ENCODE measurements around the gene MACROD1.
"Not testable (repeated sequence)": the region's sequence is repeated elsewhere in the genome, so short reads cannot be mapped to it uniquely, and the experiment has no call there.

MACROD1 gene

DNA sequence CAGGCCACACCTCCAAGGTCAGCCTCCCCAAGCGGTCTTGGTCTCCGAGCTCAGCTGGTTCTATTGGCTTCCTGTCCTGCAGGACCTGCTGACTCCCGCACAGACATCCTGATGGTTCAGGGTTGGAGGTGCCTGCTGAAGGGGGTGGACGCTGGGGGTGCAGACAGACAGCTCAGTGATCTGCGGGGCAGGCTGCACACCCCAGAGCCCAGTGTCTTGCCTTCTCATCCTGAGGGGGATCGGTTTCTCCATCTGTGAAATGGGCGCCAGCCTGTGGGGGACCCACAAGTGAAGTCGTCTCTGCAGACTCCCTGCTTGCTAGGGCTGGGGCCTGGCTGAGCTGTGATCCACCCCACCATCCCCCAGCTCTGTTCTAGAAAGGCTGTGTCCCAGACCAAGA, 116.4 kb downstream of the MACROD1 start:
- Histone ChIP-seq H3K4me3 (no peak overlapping the region), H3K4me1 (no peaks in the 10 kb centered on the region), H3K9me3 (no peaks in the 10 kb centered on the region), H3K27me3 (ENCODE audit: low read depth) (no peaks in the 10 kb centered on the region), H3K36me3 (replicated peaks) (no peaks in the 10 kb centered on the region)
- in situ Hi-C loops (cut with MboI; ENCODE audit: low sequenced_read_pairs), result no loop called here
- DNase-seq (ENCODE audit: low spot score in 2 of 2), result no peak

DNA sequence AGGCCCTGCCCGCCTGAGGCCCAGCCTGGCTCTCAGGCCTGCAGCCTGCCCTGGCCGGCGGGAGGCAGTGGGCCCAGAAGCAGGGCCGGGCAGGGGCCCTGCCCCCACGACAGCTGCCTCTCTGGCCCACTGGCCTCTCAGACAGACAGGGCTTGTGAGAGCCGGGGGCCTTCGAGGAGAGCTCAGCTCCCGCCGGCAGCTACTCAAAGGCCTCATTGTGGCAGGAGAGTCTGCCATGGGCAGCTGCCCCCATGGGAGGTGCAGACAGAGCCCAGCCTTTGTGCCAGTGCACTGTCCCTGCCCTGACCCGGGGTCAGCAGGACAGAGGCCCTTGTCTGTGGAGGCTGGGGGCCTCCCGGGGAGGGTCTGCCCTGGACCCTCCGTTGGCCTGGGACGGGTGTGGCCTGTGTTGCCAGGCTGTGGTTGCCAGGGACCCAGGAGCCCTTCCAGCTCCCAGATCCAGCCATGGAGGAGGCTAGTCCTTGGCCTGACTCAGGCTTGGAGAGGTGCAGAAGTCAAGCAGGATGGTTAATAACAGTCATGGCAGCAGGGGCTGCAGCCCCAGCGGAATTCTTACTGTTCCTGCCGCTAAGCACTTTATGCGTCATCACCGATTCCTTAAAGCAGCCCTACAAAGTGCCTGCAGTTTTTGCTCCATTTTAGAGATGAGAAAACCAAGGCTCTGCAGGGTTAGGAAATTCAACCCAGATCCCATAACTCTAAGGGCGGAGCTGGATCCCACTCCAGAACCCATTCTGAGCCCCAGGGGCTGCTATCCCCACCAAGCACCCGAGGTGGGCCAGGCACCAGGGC, 117.7 kb downstream of the MACROD1 start:
- in situ Hi-C loops (cut with MboI; ENCODE audit: low sequenced_read_pairs), result no loop called here
- H3K4me3 ChIP-seq, result no peak overlapping the region
- no peak for DNase-seq (ENCODE audit: low spot score in 2 of 2)
- H3K4me1 ChIP-seq, result no peaks in the 10 kb centered on the region
- H3K36me3 ChIP-seq (replicated peaks), result no peaks in the 10 kb centered on the region
- no peaks in the 10 kb centered on the region for H3K9me3 ChIP-seq
- H3K27me3 ChIP-seq (ENCODE audit: low read depth), result no peaks in the 10 kb centered on the region

DNA sequence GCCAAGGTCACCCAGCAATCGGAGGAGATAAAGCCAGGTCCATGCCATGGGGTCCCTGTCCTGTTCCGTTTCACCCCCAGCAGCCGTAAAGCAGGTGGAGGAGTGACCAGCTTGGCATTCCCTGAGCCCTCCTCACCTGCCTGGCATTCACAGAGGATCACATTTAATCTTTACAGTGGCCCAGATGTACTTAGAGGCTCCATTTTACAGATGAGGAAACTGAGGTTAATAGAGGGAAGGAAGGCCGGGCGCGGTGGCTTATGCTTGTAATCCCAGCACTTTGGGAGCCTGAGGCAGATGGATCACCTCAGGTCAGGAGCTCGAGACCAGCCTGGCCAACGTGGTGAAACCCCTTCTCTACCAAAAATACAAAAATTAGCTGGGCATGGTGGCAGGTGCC, 118.5 kb downstream of the MACROD1 start:
- H3K4me3 ChIP-seq; H3K36me3 ChIP-seq (replicated peaks); H3K27me3 ChIP-seq (ENCODE audit: low read depth); in situ Hi-C loops (cut with MboI; ENCODE audit: low sequenced_read_pairs); H3K9me3 ChIP-seq; DNase-seq (ENCODE audit: low spot score in 2 of 2); H3K4me1 ChIP-seq: not testable (repeated sequence)

DNA sequence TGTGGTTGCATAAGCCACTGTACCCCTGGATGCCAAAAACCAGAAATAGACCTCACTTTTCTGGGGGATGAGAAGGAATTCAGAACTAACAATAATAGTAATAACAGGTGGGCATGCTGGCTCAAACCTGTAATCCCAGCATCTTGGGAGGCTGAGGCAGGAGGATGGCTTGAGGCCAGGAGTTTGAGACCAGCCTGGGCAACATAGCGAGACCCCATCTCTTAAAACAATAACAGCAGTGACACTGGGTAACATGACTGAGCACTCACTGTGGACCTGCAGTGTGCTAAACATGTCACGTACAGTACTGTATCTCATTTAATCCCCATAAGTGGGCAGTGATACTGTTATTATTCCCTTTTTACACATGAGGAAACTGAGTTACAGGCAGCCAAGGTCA, 120.2 kb downstream of the MACROD1 start:
- in situ Hi-C loops (cut with MboI; ENCODE audit: low sequenced_read_pairs), result no loop called here
- DNase-seq (ENCODE audit: low spot score in 2 of 2), result no peak
- Histone ChIP-seq H3K4me3 (no peak overlapping the region), H3K9me3 (no peaks in the 10 kb centered on the region), H3K4me1 (no peaks in the 10 kb centered on the region), H3K36me3 (replicated peaks) (no peaks in the 10 kb centered on the region), H3K27me3 (ENCODE audit: low read depth) (no peaks in the 10 kb centered on the region)

DNA sequence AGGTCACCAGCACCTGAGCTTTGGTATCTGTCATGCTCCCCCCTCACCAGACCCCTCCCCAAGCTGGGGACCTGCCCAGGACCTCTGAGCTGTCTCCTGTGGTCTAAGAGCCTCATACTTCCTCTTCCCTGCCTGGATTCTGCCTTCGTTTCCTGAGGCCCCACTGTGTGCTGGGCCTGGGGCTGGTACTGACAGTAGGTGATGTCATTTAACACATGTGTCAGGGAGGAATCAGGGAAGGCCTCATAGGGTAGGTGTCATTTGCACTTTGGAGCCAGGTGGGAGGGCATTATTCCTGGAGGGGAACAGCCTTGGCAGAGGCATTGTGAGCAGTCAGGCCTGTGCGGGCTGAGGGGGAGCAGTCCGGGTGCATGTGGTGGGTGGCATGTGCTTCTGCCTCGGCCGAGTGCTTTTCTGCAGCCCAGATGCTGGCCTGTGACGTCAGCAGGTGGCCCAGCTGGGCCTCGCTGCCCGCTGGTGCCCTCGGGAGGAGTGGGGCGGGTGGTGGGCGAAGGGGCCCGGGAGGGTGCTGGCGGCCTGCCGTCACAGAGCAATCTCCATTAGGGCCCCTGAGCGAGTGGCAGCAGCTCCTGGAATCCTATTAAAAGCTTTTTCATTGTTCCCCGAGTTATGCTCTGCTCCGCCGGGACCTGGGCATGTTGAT, 121.1 kb downstream of the MACROD1 start:
- Histone ChIP-seq H3K4me1 (no peaks in the 10 kb centered on the region), H3K27me3 (ENCODE audit: low read depth) (no peaks in the 10 kb centered on the region), H3K4me3 (no peak overlapping the region), H3K9me3 (no peaks in the 10 kb centered on the region), H3K36me3 (replicated peaks) (no peaks in the 10 kb centered on the region)
- DNase-seq (ENCODE audit: low spot score in 2 of 2), result no peak
- in situ Hi-C loops (cut with MboI; ENCODE audit: low sequenced_read_pairs), result no loop called here

DNA sequence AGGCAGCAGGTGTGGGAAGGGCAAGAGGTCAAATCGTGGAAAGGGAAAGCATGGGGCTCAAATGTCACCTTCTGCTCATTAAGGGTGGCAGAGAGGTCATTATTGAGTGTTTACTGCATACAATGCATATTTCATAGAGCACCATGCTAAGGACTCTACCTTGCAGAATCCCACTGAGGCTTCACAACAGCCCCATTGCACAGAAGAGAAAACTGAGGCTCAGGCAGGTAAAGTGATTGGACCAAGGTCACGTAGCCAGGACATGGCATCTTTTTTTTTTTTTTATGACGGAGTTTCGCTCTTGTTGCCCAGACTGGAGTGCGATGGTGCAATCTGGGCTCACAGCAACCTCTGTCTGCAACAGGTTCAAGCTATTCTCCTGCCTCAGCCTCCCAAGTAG, 122.4 kb downstream of the MACROD1 start:
- no peaks in the 10 kb centered on the region for H3K9me3 ChIP-seq
- H3K36me3 ChIP-seq (replicated peaks), result no peaks in the 10 kb centered on the region
- DNase-seq (ENCODE audit: low spot score in 2 of 2), result no peak
- no peaks in the 10 kb centered on the region for H3K4me1 ChIP-seq
- in situ Hi-C loops (cut with MboI; ENCODE audit: low sequenced_read_pairs), result no loop called here
- no peaks in the 10 kb centered on the region for H3K27me3 ChIP-seq (ENCODE audit: low read depth)
- H3K4me3 ChIP-seq, result no peak overlapping the region

DNA sequence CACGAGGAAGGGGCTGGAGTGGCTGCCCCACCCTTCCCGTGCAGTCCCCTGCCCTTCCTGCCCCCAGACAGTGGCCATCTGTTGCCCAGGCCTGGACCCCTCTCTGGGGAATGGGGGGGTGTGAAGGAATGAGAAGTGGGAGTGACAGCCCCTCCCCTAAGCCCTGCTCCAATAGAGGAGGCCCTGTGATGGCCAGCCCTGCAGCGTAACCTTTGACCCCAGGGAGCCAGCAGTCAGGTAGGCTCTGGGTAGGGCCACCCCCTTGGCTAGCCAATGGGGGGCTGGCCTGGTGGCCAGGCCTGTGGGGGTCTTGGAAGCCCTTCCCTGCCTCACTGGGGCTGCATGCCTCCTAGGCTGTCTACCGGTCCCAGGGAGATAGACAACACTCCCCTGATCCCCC, 123.6 kb downstream of the MACROD1 start:
- Histone ChIP-seq H3K27me3 (ENCODE audit: low read depth) (peaks cover 5% of the 10 kb centered on the region), H3K36me3 (replicated peaks) (no peaks in the 10 kb centered on the region), H3K4me1 (no peaks in the 10 kb centered on the region), H3K4me3 (no peak overlapping the region), H3K9me3 (no peaks in the 10 kb centered on the region)
- no peak for DNase-seq (ENCODE audit: low spot score in 2 of 2)
- in situ Hi-C loops (cut with MboI; ENCODE audit: low sequenced_read_pairs), result no loop called here

DNA sequence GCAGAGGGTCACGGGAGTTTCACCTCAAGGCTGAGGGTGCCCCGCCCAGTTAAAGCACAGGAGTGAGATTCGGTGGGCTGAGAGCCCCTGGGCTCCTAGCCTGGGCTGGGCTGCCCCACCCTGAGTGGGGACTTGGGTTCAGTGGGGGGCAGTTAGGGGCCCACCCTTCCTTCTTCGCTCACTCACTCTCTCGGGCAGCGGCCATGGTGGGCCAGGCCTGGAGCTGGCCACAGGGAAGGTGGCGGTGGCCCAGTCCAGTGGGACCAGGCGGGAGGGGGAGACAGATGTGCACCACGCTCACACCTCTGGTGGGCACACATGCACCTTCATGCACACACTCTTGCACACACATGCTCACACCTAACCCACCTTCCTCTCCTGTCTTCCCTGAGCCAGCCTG, 124.1 kb downstream of the MACROD1 start:
- H3K36me3 ChIP-seq (replicated peaks), result no peaks in the 10 kb centered on the region
- no peaks in the 10 kb centered on the region for H3K9me3 ChIP-seq
- no peak for DNase-seq (ENCODE audit: low spot score in 2 of 2)
- no peaks in the 10 kb centered on the region for H3K4me1 ChIP-seq
- no peak overlapping the region for H3K4me3 ChIP-seq
- in situ Hi-C loops (cut with MboI; ENCODE audit: low sequenced_read_pairs), result no loop called here
- peaks cover 10% of the 10 kb centered on the region for H3K27me3 ChIP-seq (ENCODE audit: low read depth)

DNA sequence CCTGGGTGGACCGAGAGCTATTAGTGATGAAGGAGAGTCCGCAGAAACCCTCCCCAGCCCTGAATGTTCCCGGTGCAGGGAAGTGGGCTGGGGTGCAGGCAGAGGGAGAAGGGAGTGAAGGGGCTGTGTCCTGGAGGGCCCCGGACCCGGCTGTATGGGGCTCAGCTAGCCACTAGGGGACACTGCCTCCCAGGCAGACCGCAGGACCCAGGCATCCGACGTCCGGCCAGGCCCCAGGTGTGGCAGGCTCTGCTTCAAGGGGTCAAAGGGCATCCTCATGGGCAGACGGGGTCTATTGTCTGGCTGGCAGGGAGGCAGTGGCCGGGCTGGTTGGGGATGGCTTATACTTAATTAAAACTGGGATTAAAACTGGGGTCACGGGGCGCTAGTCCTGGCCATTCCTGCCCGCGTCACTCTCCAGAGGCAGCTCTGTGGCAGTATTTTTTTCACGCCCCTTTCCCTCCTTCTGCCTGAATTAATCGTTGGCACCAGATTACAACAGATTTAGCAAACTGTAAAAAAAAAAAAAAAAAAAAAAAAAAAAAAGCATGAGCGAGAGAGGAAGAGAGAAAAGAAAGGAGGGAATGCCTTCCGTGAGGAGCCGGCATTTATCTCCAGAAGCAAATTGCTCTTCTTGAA, 125.1 kb downstream of the MACROD1 start:
- in situ Hi-C loops (cut with MboI; ENCODE audit: low sequenced_read_pairs), result no loop called here
- peak in 1 of 2 experiments; percentile 25 for DNase-seq (ENCODE audit: low spot score in 2 of 2)
- H3K36me3 ChIP-seq (replicated peaks), result no peaks in the 10 kb centered on the region
- H3K4me3 ChIP-seq, result no peak overlapping the region
- no peaks in the 10 kb centered on the region for H3K4me1 ChIP-seq
- H3K27me3 ChIP-seq (ENCODE audit: low read depth), result peaks cover 20% of the 10 kb centered on the region
- H3K9me3 ChIP-seq, result no peaks in the 10 kb centered on the region

DNA sequence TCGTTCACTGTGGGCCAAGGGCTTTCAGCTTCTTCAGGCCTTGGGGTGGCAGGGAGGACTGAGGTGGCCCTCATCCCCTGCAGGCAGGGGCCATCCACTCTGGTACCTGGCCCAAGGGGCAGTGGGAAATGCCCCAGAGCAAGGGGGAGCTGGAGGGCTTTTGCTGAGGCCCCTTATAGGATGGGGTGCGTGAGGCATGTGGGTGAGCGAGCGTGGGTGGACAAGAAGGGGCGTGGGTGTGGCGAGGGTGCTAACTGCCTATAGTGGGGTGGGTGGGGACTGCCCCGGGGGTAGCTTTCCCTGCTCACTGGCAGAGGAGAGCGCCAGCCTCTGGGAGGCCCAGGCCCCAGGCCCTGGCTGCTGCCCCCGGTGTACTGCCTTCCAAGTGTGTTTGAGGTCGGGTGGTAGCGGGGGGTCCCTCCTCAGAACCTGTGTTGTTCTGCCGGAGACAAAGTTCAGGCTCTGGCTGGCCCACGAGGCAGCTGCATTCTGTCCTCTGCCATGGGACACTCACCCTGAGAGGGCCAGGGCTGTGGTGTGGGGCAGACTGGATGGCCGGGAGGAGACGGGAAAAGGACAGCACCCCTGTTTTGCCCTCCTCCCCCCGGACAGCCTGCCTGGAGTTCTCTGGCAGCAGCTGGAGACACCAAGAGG, 126.8 kb downstream of the MACROD1 start:
- Histone ChIP-seq H3K27me3 (ENCODE audit: low read depth) (peaks cover 32% of the 10 kb centered on the region), H3K9me3 (no peaks in the 10 kb centered on the region), H3K36me3 (replicated peaks) (no peaks in the 10 kb centered on the region)

DNA sequence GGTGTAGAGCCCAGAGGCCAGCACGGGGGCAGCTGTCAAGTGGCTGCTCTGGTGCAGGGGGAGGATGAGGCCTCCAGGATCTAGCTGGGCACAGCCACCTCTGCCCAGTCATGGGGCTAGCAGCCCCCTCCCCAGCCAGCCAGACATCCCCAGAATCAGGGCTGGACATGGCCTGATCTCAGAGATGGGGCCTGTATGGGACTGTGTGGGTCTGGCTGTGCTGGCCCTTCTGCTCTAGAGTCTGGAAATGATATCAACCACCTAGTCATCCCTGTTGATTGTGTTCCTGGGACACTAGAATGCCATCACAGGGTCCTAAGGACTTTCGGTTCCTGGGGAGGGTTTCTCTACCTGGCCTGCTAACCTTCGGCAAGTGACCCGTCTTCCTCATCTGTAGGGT, 127.4 kb downstream of the MACROD1 start:
- H3K4me1 ChIP-seq, result no peaks in the 10 kb centered on the region
- no peak for DNase-seq (ENCODE audit: low spot score in 2 of 2)
- no peaks in the 10 kb centered on the region for H3K9me3 ChIP-seq
- H3K4me3 ChIP-seq, result no peak overlapping the region
- no peaks in the 10 kb centered on the region for H3K36me3 ChIP-seq (replicated peaks)
- in situ Hi-C loops (cut with MboI; ENCODE audit: low sequenced_read_pairs), result no loop called here
- H3K27me3 ChIP-seq (ENCODE audit: low read depth), result peaks cover 32% of the 10 kb centered on the region

More for the DNA sequence above, 126.8 kb downstream of the MACROD1 start:
- no peaks in the 10 kb centered on the region for H3K4me1 ChIP-seq
- DNase-seq (ENCODE audit: low spot score in 2 of 2), result no peak
- in situ Hi-C loops (cut with MboI; ENCODE audit: low sequenced_read_pairs), result no loop called here
- no peak overlapping the region for H3K4me3 ChIP-seq

DNA sequence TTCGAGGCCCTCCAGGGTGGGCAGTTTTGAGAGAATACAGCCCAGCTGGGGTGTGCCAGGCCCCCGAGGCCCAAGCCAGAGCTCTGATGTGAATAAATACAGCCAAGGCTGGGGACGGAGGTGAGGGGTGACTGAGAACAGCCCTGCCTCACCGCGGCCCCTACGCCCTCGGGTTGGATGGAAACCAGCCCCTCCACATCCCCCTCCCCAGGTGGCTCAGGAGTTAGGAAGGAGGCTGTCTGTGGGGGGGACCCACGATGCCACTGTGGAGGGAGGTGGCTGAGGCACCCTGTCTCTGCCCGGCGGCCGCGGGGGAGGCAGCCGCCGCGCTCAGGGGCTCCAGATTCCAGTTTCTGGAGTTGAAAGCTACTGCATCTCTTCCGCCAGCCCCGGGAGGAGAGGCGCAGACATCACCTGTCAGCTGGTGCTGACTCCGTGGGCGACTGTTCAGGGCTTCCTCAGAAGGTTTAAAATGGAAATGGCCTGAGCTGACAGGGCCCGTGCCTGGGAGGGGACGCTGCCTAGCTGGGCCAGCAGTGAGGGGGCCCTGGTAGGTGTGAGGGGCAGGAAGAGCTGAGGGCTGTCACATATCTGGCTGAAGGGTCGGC, 128.8 kb downstream of the MACROD1 start:
- peaks cover 32% of the 10 kb centered on the region for H3K27me3 ChIP-seq (ENCODE audit: low read depth)
- no peak overlapping the region for H3K4me3 ChIP-seq
- no peaks in the 10 kb centered on the region for H3K36me3 ChIP-seq (replicated peaks)
- no peaks in the 10 kb centered on the region for H3K9me3 ChIP-seq
- DNase-seq (ENCODE audit: low spot score in 2 of 2), result no peak
- in situ Hi-C loops (cut with MboI; ENCODE audit: low sequenced_read_pairs), result no loop called here
- H3K4me1 ChIP-seq, result no peaks in the 10 kb centered on the region

DNA sequence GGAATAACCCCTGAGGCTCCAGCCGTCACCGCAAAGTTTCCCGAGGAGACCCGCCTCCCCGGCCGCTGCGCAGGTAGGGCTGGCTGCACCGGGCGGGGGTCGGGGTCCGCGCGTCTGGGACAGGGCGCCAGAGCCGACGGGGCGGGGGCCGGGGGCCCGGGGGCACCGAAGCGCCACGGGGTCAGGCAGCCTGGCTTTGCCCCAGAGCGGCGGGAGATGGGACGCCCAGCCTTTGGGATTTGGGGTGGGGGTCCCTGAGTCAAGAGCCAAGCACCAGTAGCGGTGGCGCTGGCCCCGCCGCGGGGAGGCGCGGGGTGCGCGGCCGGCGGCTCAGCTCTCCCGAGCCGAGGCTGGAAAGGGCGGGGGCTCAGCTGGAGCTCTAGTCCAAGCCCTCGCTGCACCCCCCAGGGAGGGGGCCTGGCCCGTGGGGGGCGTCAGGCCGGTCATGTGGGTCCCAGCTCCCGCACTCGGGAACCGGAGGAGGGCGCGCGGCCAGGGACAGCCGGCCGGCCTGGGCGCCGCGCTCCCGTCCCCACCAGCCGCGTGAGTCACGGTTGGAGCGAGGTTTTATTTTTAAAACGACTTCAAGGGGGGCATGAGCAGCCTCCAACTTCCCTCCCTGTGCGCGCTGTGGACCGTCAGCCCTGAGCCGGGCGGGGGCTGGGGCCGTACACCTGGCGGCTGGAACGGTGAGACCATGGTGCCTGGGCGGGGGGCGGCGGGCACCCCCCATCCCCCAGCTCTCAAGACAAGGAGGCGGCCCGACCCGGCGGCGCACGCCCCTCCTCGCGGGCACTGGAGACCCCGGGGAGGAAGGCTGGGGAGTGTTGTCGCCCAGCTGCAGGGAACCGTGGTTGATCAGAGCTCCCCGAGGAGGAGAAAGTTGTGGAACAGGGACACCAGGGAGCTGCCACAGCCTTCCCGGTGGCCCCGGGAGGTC, 129.6 kb downstream of the MACROD1 start:
- DNase-seq (ENCODE audit: low spot score in 2 of 2), result no peak

More for the DNA sequence above, 129.6 kb downstream of the MACROD1 start:
- in situ Hi-C loops (cut with MboI; ENCODE audit: low sequenced_read_pairs), result no loop called here
- H3K4me3 ChIP-seq, result no peak overlapping the region
- H3K4me1 ChIP-seq, result no peaks in the 10 kb centered on the region
- H3K36me3 ChIP-seq (replicated peaks), result no peaks in the 10 kb centered on the region
- H3K9me3 ChIP-seq, result no peaks in the 10 kb centered on the region
- peaks cover 32% of the 10 kb centered on the region for H3K27me3 ChIP-seq (ENCODE audit: low read depth)
